Mononuclear cell (primary cell): Measurements from ENCODE around the gene PREPL. TPM values are rescaled to one million over a fixed set of nuclear protein-coding genes. Genes with fewer than 3 reads are reported as not detected.
"Not testable (repeated sequence)": the region's sequence is repeated elsewhere in the genome, so short reads cannot be mapped to it uniquely, and the experiment has no call there.

Source experiments
- H3K27me3 ChIP-seq: 2 replicates; pipeline ENCODE4 v1.6.0; 2011; ENCODE audit warnings: low read length, control low read depth; ENCODE audit not compliant: insufficient read depth
- H3K4me1 ChIP-seq: 2 replicates; pipeline ENCODE4 v1.5.1; 2011; ENCODE audit warnings: mild to moderate bottlenecking, low read length, control low read depth; ENCODE audit not compliant: insufficient read depth
- H3K4me3 ChIP-seq: 2 replicates; pipeline ENCODE4 v1.5.1; 2011; ENCODE audit warnings: mild to moderate bottlenecking, low read length, moderate library complexity
- H3K9me3 ChIP-seq: 2 replicates; pipeline ENCODE4 v1.5.1; 2011; ENCODE audit warnings: low read depth, mild to moderate bottlenecking, control low read depth, low read length
- total RNA-seq: library from RNA; depleted of rRNA; stranded (reverse); fragments of >200 nt; gene quantifications from one replicate; pipeline ENCODE4 v1.2.3, GENCODE V29; 2012

The PREPL gene
- 19.4 TPM for total RNA-seq

DNA sequence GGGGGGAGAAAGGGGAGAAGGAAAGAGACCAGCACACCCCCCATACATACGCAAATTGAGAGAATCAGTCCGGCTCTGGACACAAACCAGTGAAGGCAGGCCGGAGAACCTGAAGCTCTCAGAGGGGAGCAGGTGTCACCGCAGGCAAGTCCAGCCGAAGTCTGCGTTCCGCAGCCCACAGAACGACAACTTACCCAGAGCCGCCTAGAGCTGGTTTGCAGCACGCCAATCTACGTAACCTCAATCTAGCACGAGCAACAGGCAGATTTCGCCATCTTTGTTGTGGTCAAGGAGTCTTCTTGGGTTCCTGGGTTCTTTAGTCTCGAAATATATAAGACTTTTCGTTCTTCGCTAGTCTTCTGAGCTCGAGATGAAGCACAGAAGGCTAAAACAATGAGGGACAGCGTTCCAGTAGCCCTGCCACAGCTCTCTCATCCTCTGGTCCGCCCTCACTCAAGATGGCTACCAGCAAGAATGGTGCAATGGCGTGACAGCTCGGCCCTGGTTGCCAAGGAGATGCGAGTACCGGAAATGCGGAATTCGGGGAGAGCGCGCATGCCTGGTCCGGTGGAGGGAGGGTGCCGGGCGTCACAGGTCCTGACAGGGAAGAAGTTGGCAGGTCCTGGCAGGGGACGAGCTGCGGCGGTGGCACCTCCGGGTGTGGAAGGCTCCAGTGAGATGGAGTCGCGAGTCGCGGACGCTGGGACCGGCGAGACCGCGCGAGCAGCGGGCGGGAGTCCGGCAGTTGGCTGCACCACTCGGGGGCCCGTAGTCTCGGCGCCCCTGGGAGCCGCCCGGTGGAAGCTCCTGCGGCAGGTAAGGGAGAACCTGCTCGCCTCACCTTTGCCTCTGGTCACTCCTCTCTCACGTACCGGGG, at the start of gene PREPL, which contains the start of gene CAMKMT:
Gene PREPL, minus strand, starts transcription at position 165 of the 877 bp plus-strand sequence. CDS start 15,152 bp downstream, outside the sequence.
Gene CAMKMT, plus strand, starts transcription at position 618 of the 877 bp plus-strand sequence.
- H3K27me3 ChIP-seq = no peaks in the 10 kb centered on the region
- H3K4me1 ChIP-seq = peaks cover 16% of the 10 kb centered on the region
- H3K4me3 ChIP-seq = peak within 1 kb of the TSS; percentile 89
- H3K9me3 ChIP-seq = no peaks in the 10 kb centered on the region

DNA sequence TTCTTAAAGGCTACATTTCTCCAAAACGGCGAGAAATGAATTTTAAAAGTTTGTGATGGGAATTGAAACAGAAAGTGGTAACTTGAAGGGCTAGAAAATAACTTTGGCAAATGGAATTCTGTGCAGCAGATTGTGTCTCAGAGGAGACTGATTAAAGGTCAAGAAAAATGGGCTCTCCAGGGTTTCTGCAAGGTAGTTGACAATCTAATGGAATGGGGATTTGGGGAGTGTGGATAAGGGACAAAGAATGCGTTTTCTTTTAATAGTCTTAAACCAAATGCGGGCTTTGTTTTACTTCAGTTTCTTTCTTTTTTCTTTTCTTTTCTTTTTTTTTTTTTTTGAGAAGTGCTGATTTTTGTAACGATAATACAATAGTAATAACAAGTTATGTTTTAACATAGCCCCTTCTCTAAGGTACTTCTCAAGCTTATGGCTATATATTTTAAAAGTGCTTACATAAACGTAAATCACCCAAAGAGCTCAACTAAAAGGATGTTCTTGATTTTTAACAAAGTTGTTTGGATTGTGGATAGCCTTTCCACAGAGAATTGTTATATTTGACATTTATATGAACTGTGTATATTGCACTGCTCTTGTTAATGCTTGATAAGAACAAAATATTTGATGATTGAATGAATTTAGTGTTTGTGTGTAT, 37.1 kb upstream of the PREPL start:
- H3K4me3 ChIP-seq = no peak overlapping the region
- no peaks in the 10 kb centered on the region for H3K4me1 ChIP-seq
- H3K9me3 ChIP-seq = no peaks in the 10 kb centered on the region
- H3K27me3 ChIP-seq = no peaks in the 10 kb centered on the region

DNA sequence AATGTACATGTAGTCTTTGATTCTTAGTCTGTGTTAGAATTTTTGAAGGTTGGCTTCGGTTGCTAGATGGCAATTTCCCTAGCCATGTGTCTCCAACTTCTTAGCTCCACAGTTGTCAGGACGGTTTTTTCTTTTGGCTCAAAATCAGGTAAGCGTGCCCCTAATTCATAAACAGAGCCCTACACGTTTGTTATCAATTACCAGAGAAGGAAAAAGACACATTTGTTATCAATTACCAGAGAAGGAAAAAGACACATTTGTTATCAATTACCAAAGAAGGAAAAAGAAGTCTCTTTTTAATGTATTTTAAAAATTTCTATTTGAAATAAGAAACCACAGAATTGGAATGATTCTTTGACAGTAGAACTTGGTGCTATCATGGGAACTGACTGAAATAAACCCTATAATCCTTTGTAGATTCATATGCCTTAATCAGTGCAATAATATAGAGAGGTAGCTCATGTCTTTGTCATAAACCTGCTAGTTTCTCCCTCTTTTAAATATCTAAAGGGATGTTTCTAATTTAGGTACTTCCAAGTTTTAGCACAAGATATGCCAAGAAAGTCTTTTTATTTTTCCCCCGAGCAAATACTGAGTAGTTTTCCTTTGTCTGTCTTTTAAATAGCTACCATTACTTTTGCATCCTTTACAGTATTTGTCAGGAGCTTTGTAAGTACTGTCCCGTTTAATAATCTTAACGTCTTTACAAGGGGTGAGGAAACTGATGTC, 36.3 kb upstream of the PREPL start:
- no peaks in the 10 kb centered on the region for H3K27me3 ChIP-seq
- H3K4me3 ChIP-seq = no peak overlapping the region
- no peaks in the 10 kb centered on the region for H3K4me1 ChIP-seq
- H3K9me3 ChIP-seq = no peaks in the 10 kb centered on the region

DNA sequence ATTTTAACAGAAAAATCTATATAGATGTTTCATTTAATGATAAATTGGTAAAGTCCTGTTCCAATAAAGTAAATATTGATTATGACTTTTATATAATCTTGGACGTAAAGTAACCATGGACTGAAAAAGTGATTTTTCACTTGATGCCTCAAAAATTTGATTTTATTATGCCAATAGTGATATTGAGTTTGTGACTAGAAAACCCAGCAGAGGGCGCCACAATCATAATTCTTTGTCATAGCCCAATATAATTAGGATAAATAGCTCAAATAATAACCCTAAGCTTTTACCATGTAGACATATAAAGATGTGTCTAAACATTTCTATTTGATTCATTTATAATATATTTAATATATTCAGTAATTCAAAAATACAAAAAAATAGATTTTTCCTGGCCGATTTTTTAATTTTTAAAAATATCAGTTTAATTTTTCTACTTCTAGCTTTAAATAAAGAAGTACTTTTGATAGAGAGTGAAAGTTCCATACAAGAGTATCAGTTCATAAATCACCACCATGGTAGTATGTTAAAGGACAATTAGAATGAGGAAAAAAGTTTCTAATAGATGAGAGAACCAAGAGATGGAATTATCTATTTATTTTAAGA, 31.1 kb upstream of the PREPL start:
- H3K27me3 ChIP-seq = no peaks in the 10 kb centered on the region
- H3K4me3 ChIP-seq = no peak overlapping the region
- no peaks in the 10 kb centered on the region for H3K4me1 ChIP-seq
- H3K9me3 ChIP-seq = no peaks in the 10 kb centered on the region

DNA sequence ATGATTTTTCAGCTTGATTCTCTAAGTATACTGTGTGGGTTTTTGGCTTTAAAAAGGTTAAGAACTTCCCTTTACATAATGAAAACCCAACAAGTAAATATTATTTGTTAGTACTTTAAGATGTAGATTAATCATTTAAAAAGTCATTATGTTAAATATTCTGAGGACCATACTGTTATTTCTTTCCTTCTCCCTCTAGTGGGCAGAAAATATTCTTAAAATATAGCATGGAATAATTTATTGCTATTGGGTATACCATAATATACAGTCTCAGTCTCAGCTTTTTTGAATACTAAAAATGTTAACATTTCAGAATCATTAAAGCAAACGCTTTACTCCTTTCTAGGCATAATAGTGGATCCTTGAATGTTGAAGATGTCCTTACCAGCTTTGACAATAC, 28.6 kb upstream of the PREPL start:
- H3K9me3 ChIP-seq = no peaks in the 10 kb centered on the region
- H3K4me1 ChIP-seq = no peaks in the 10 kb centered on the region
- H3K4me3 ChIP-seq = no peak overlapping the region
- no peaks in the 10 kb centered on the region for H3K27me3 ChIP-seq

DNA sequence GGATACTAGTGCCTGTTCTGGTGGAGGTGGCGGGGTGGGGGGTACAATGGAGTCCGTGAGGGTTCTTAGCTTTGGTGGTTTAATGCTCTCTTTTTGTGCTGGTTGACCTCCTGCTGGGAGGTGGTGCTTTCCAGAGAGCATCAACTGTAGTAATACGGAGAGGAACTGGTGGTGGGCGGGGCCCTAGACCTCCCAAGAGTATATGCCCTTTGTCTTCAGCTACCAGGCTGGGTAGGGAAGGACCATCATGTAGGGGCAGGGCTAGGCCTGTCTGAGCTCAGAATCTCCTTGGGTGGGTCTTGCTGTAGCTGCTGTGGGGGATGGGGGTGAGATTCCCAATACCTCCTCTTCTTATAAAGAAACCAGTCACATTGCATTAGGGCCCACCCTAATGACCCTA, 27.6 kb upstream of the PREPL start:
- H3K27me3 ChIP-seq = no peaks in the 10 kb centered on the region
- no peaks in the 10 kb centered on the region for H3K4me1 ChIP-seq
- no peaks in the 10 kb centered on the region for H3K9me3 ChIP-seq
- H3K4me3 ChIP-seq = no peak overlapping the region

DNA sequence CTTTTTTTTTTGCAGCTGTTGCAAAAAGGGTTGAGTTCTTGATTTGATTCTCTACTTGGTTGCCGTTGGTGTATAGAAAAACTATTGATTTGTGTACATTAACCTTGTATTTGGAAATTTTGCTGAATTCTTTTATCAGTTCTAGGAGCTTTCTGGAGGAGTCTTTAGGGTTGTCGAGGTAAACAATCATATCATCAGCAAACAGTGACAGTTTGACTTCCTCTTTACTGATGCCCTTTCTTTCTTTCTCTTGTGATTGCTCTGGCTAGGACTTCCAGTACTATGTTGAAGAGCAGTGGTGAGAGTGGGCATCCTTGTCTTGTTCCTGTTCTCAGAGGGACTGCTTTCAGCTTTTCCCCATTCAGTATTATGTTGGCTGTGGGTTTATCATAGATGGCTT, 23.9 kb upstream of the PREPL start:
- not testable (repeated sequence) for H3K9me3 ChIP-seq, H3K27me3 ChIP-seq, H3K4me3 ChIP-seq, H3K4me1 ChIP-seq

DNA sequence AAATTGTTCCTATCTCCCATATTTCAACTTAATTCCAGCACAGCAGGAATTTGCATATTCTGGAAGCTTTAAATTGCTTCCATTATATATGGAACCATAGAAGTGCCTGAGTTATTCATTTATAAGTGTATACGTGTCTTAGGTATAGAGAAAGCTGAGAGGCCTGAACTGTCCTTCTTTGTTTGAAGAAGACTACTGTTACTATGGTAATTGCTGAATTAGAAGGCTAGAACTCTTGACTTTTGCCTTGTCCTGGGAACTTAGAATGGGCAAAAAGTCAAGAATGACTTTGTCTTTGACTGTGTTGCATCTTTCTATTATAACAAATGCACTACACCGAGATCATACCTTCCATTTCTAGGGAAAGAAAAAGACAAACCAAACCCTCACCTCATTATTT, 16.2 kb upstream of the PREPL start:
- H3K9me3 ChIP-seq = no peaks in the 10 kb centered on the region
- no peaks in the 10 kb centered on the region for H3K27me3 ChIP-seq
- no peak overlapping the region for H3K4me3 ChIP-seq
- no peaks in the 10 kb centered on the region for H3K4me1 ChIP-seq

DNA sequence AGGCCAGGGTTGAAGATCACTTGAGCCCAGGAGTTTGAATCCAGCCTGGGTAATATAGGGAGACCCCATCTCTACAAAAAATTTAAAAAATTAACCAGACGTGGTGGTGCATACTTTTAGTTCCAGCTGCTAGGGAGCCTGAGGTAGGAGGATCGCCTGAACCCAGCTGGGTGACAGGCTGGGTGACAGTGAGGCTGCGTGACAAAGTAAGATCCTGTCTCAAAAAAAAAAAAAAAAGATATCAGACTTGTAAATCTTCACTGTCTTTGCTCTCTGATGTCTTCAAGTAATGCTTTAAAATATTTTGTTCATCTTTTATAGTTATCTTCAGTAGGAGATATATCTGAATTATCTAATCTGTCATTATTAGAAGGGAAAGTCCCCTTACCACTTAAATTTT, 11.0 kb upstream of the PREPL start:
- Histone ChIP-seq H3K9me3 (no peaks in the 10 kb centered on the region), H3K27me3 (no peaks in the 10 kb centered on the region), H3K4me1 (no peaks in the 10 kb centered on the region), H3K4me3 (no peak overlapping the region)

DNA sequence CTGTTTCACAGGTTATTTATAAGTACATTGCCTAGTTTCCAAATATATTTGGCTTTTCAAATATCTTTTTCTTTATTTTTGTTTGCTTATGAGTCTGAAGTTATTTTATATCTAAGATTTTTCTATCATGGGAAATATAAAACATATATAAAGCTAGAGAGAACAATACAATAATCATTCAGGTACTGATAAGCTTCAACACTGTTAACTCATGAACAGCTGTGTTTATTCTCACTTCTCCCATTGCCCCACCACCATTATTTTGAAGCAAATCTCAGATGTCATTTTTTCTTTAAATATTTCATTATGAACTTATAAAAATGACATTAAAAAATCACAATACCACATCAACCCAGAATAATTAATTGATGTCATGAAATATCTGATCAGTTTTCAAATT, 10.2 kb upstream of the PREPL start:
- Histone ChIP-seq H3K4me1 (no peaks in the 10 kb centered on the region), H3K9me3 (no peaks in the 10 kb centered on the region), H3K4me3 (no peak overlapping the region)

DNA sequence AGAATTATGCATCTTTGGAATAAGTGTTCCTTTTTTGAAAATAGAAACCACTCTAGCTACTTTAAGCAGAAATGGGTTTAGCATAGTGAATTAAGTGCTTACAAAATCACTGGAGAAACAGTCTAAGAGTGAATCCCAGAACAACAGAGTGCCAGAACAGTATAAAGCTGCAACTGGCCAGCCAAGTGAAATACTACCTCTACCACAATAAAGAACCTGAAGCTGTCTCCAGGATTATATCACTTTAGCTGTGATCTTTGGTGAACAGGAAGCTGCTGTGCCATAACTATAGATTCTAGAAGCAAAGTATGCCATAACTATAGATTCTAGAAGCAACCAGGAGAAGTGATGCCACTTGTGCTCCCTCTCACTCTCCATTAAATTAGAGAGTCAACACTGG, 8.1 kb upstream of the PREPL start:
- H3K4me1 ChIP-seq = no peaks in the 10 kb centered on the region
- no peaks in the 10 kb centered on the region for H3K27me3 ChIP-seq
- H3K9me3 ChIP-seq = no peaks in the 10 kb centered on the region
- H3K4me3 ChIP-seq = no peak overlapping the region

More for the DNA sequence above, 10.2 kb upstream of the PREPL start:
- H3K27me3 ChIP-seq = no peaks in the 10 kb centered on the region

DNA sequence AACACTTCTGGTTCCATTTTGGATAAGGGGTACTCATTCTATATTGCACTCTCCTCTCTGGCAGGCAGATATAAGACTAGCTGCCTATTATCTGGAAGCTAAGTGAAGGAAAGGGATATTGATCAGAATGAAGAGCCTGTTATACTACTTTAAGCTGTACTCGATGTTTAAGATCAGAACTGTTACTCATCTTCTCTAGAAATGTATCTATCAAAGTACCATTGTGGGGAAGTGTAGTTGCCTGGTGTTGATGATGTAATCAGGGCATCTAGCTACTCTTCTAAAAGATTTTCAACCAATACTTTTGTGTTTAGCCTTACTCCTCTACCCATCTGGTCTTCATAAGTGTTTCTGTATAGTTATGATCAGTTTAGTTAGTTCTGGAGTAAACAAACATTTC, 6.3 kb upstream of the PREPL start:
- Histone ChIP-seq H3K27me3 (no peaks in the 10 kb centered on the region), H3K4me3 (no peak overlapping the region), H3K9me3 (no peaks in the 10 kb centered on the region), H3K4me1 (no peaks in the 10 kb centered on the region)

DNA sequence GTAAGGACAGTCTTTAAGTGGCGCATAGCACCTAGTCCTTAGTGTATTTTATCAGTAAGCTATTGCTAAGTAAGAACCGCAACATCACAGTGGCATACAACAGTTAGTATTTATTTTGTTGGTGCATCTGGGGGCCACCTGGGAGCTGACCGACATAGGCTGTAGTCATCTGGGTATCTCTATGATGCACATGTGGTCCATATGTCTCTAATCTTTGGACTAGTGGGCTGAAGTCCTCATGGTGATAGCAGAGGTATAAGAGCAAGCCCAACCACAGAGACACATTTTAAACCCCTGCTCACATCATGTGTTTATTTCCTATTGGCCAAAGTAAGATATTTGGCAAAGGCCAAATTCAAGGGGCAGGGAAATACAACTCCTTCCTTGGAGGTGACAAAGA, 3.3 kb upstream of the PREPL start:
- no peaks in the 10 kb centered on the region for H3K27me3 ChIP-seq
- H3K9me3 ChIP-seq = no peaks in the 10 kb centered on the region
- peaks cover 8% of the 10 kb centered on the region for H3K4me1 ChIP-seq
- H3K4me3 ChIP-seq = no peak overlapping the region

DNA sequence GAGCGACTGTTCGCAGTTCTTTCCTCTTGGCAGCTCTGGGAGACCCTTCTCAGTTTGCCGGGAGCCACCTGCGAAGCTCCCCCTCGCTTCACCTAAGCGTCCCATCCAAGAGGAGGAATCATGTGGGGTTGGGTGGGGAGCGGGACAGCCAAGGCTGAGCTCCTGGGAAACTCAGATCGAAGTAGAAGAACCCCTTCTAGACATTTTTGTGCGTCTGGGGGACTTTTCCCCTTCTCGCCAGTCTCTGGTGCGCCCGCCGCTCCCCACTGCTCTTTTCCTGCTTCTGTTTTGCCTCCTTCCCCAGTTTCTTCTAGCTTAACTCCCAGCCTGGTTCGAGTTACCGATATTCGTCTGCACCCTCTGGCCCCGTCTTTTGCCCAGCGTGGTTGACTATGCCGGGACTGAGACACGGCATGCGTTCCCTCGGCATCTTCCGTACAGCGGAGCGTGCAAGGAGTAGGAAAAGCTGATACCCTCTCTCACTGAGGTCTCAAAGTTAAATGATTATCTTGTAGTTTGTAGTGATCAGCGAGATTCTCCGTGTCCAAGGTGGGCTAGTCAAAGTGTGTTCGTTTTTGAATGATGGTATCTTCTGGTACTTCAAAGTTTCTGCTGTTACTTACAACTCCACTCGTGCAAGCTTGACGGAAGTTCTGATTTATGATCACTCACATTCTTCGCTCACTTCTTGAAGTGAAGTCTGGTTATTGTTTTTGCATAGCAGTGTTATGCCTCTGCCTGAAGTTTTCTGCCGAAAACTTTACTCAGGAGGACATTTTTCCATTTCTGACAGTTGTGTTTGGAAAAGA, 1.1 kb upstream of the PREPL start:
- Histone ChIP-seq H3K9me3 (no peaks in the 10 kb centered on the region), H3K4me3 (peak overlapping the region; percentile 89), H3K4me1 (peaks cover 16% of the 10 kb centered on the region), H3K27me3 (no peaks in the 10 kb centered on the region)
